Esophagus squamous epithelium (tissue), 4 donors: ENCODE results near the gene ADIRF.
"Not testable (repeated sequence)": the region's sequence is repeated elsewhere in the genome, so short reads cannot be mapped to it uniquely, and the experiment has no call there.

Source experiments
- POLR2A ChIP-seq, 4 donors: fragments of 450-650 bp; IDR thresholded peaks; one replicate each; pipeline ENCODE4 v1.6.1; 2017; ENCODE audit warnings: antibody characterized with exemption in 4 of 4, mild to moderate bottlenecking in 4 of 4, moderate library complexity in 3 of 4
- TF ChIP-seq, protein P1 (sequence below), 6 experiments: fragments of 450-650 bp in 4 of 6; fragments of 200-600 bp in 2 of 6; sonication (generic) in 2 of 6; IDR thresholded peaks; one replicate each; pipeline ENCODE4 v1.5.1; 2016 to 2019; ENCODE audit warnings: antibody characterized with exemption in 6 of 6, mild to moderate bottlenecking in 4 of 6, moderate library complexity in 4 of 6

DNA sequence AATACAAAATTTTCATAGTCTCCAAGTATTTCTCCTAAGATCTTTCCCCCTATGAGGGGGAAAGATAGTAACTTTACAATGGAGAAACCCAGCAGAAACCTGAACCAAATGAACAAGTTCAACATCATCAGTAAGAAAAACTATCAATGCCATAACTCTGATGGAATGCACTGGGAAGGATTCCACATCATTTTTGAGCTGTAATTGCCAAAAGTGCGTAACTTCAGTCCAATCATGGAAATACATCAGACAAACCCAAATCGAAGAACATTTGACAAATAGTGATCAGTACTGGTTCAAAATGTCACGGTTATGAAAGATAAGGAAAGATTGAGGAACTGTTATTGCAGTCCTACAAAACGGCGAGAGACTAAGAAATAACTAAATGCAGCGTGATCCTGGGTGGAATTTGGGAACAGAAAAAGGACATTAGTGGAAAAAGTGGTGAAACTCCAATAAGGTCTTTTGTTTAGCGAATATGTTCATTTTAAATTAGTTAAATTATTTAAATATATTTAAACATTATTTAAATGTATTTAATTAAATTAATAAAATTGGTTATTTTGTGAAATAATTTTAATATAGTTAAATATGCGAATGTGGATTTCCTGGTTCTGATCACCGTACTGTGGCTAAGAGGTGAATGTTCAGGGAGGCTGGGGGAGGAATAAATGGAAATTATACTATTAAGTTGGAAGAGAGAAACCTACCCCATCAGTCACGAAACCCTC lies 46.9 kb downstream of the ADIRF start:
- TF ChIP-seq, protein P1, sequence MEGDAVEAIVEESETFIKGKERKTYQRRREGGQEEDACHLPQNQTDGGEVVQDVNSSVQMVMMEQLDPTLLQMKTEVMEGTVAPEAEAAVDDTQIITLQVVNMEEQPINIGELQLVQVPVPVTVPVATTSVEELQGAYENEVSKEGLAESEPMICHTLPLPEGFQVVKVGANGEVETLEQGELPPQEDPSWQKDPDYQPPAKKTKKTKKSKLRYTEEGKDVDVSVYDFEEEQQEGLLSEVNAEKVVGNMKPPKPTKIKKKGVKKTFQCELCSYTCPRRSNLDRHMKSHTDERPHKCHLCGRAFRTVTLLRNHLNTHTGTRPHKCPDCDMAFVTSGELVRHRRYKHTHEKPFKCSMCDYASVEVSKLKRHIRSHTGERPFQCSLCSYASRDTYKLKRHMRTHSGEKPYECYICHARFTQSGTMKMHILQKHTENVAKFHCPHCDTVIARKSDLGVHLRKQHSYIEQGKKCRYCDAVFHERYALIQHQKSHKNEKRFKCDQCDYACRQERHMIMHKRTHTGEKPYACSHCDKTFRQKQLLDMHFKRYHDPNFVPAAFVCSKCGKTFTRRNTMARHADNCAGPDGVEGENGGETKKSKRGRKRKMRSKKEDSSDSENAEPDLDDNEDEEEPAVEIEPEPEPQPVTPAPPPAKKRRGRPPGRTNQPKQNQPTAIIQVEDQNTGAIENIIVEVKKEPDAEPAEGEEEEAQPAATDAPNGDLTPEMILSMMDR (IDR thresholded peaks at IDR 0.05) = not testable (repeated sequence)
- not testable (repeated sequence) for TF ChIP-seq POLR2A (IDR thresholded peaks at IDR 0.05)
